Muscle layer of colon (tissue), 2 donors: Measurements from ENCODE around the gene FBXL16.

Experiments used
- H3K27ac ChIP-seq: one replicate; pipeline ENCODE4 v1.7.0; 2013; ENCODE audit warnings: low read depth, mild to moderate bottlenecking, low read length, moderate library complexity
- H3K27me3 ChIP-seq, 2 donors: one replicate each; pipeline ENCODE4 v1.7.0; 2013; ENCODE audit warnings: low read length in 2 of 2, mild to moderate bottlenecking in 2 of 2; ENCODE audit not compliant: insufficient read depth in 2 of 2, control insufficient read depth in 1 of 2
- H3K36me3 ChIP-seq: one replicate; pipeline ENCODE4 v1.7.0; 2013; ENCODE audit warnings: mild to moderate bottlenecking, low read length; ENCODE audit not compliant: insufficient read depth
- H3K4me1 ChIP-seq: one replicate; pipeline ENCODE4 v1.7.0; 2013; ENCODE audit warnings: mild to moderate bottlenecking, low read length; ENCODE audit not compliant: insufficient read depth
- H3K4me3 ChIP-seq, 2 donors: one replicate each; pipeline ENCODE4 v1.7.0; 2013; ENCODE audit warnings: low read length in 2 of 2, low read depth in 1 of 2, mild to moderate bottlenecking in 1 of 2, moderate library complexity in 1 of 2
- H3K9ac ChIP-seq: one replicate; pipeline ENCODE4 v1.7.0; 2013; ENCODE audit warnings: low read length
- H3K9me3 ChIP-seq: one replicate; pipeline ENCODE4 v1.7.0; 2013; ENCODE audit warnings: mild to moderate bottlenecking, low read length
- donor health status: abdominal sarcoma.
- donor health status: Adenocarcinoma of cecum.

FBXL16 gene

GRCh38 chr16:720447-720989, 14.9 kb upstream of the FBXL16 start:
- Histone ChIP-seq H3K9ac (peak overlapping the region; percentile 27), H3K4me1 (peaks cover 31% of the 10 kb centered on the region), H3K36me3 (no peaks in the 10 kb centered on the region), H3K27ac (peak overlapping the region; percentile 98), H3K9me3 (no peaks in the 10 kb centered on the region), H3K4me3 (peak overlapping the region; percentile 68 to 91), H3K27me3 (peaks cover 0 to 29% of the 10 kb centered on the region in 2 donors)

GRCh38 chr16:719815-720446, 14.3 kb upstream of the FBXL16 start:
- peak overlapping the region; percentile 68 to 91 for H3K4me3 ChIP-seq
- no peaks in the 10 kb centered on the region for H3K36me3 ChIP-seq
- H3K27ac ChIP-seq, result peak overlapping the region; percentile 98
- H3K9ac ChIP-seq, result peak overlapping the region; percentile 27
- H3K27me3 ChIP-seq, result peaks cover 0 to 23% of the 10 kb centered on the region in 2 donors
- H3K4me1 ChIP-seq, result peaks cover 31% of the 10 kb centered on the region
- no peaks in the 10 kb centered on the region for H3K9me3 ChIP-seq

GRCh38 chr16:718922-719321, 13.3 kb upstream of the FBXL16 start:
- Histone ChIP-seq H3K27ac (no peak overlapping the region), H3K9me3 (no peaks in the 10 kb centered on the region), H3K27me3 (peaks cover 0 to 23% of the 10 kb centered on the region in 2 donors), H3K9ac (no peak overlapping the region), H3K36me3 (no peaks in the 10 kb centered on the region), H3K4me3 (no peak overlapping the region), H3K4me1 (peaks cover 34% of the 10 kb centered on the region)

- H3K27ac ChIP-seq, result no peak overlapping the region
- no peak overlapping the region for H3K9ac ChIP-seq
- no peak overlapping the region for H3K4me3 ChIP-seq
- peaks cover 34% of the 10 kb centered on the region for H3K4me1 ChIP-seq
- peaks cover 0 to 20% of the 10 kb centered on the region in 2 donors for H3K27me3 ChIP-seq
- H3K36me3 ChIP-seq, result no peaks in the 10 kb centered on the region
- no peaks in the 10 kb centered on the region for H3K9me3 ChIP-seq
Observed at GRCh38 chr16:718389-718788, 12.8 kb upstream of the FBXL16 start.

GRCh38 chr16:717450-718245, 12.0 kb upstream of the FBXL16 start:
- H3K4me1 ChIP-seq, result peaks cover 34% of the 10 kb centered on the region
- H3K9ac ChIP-seq, result no peak overlapping the region
- H3K36me3 ChIP-seq, result no peaks in the 10 kb centered on the region
- no peaks in the 10 kb centered on the region for H3K9me3 ChIP-seq
- H3K4me3 ChIP-seq, result no peak overlapping the region
- no peak overlapping the region for H3K27ac ChIP-seq
- H3K27me3 ChIP-seq, result peaks cover 0 to 20% of the 10 kb centered on the region in 2 donors

- H3K4me1 ChIP-seq, result peaks cover 32% of the 10 kb centered on the region
- no peak overlapping the region for H3K9ac ChIP-seq
- no peaks in the 10 kb centered on the region for H3K9me3 ChIP-seq
- peak overlapping the region in 1 of 2 donors; percentile 53 for H3K4me3 ChIP-seq
- H3K27me3 ChIP-seq, result peaks cover 0 to 20% of the 10 kb centered on the region in 2 donors
- no peak overlapping the region for H3K27ac ChIP-seq
- no peaks in the 10 kb centered on the region for H3K36me3 ChIP-seq
Observed at GRCh38 chr16:716768-717325, 11.2 kb upstream of the FBXL16 start.

GRCh38 chr16:716200-716568, 10.6 kb upstream of the FBXL16 start:
- H3K9me3 ChIP-seq, result no peaks in the 10 kb centered on the region
- no peak overlapping the region for H3K9ac ChIP-seq
- no peaks in the 10 kb centered on the region for H3K36me3 ChIP-seq
- H3K27me3 ChIP-seq, result peaks cover 4 to 25% of the 10 kb centered on the region in 2 donors
- peak overlapping the region; percentile 49 to 53 for H3K4me3 ChIP-seq
- H3K4me1 ChIP-seq, result peaks cover 28% of the 10 kb centered on the region
- no peak overlapping the region for H3K27ac ChIP-seq

GRCh38 chr16:715477-716199, 10.0 kb upstream of the FBXL16 start:
- Histone ChIP-seq H3K9ac (no peak overlapping the region), H3K9me3 (no peaks in the 10 kb centered on the region), H3K4me3 (peak overlapping the region; percentile 49 to 53), H3K4me1 (peaks cover 28% of the 10 kb centered on the region), H3K36me3 (no peaks in the 10 kb centered on the region), H3K27me3 (peaks cover 9 to 31% of the 10 kb centered on the region in 2 donors), H3K27ac (no peak overlapping the region)

- no peaks in the 10 kb centered on the region for H3K9me3 ChIP-seq
- no peak within 1 kb of the TSS for H3K27ac ChIP-seq
- H3K4me1 ChIP-seq, result peaks cover 21% of the 10 kb centered on the region
- H3K9ac ChIP-seq, result no peak within 1 kb of the TSS
- no peaks in the 10 kb centered on the region for H3K36me3 ChIP-seq
- H3K27me3 ChIP-seq, result peaks cover 17 to 39% of the 10 kb centered on the region in 2 donors
- H3K4me3 ChIP-seq, result peak within 1 kb of the TSS; percentile 49 to 53
Observed at GRCh38 chr16:714558-715476, 9.2 kb upstream of the FBXL16 start, which contains the start of gene METRN. Gene METRN (plus strand): TSS chr16:715118. CDS start chr16:715290, 172 bp downstream.

- Histone ChIP-seq H3K4me3 (no peak overlapping the region), H3K36me3 (no peaks in the 10 kb centered on the region), H3K9ac (no peak overlapping the region), H3K27me3 (peaks cover 24 to 46% of the 10 kb centered on the region in 2 donors), H3K4me1 (peaks cover 15% of the 10 kb centered on the region), H3K27ac (no peak overlapping the region), H3K9me3 (no peaks in the 10 kb centered on the region)
Observed at GRCh38 chr16:714079-714478, 8.5 kb upstream of the FBXL16 start.
